ENCODE results near the gene CD180. TPM values are rescaled to one million over a fixed set of nuclear protein-coding genes. Genes with fewer than 3 reads are reported as not detected.

Gene CD180
- total RNA-seq, 1 experiment from 2014 or later = not detected

DNA sequence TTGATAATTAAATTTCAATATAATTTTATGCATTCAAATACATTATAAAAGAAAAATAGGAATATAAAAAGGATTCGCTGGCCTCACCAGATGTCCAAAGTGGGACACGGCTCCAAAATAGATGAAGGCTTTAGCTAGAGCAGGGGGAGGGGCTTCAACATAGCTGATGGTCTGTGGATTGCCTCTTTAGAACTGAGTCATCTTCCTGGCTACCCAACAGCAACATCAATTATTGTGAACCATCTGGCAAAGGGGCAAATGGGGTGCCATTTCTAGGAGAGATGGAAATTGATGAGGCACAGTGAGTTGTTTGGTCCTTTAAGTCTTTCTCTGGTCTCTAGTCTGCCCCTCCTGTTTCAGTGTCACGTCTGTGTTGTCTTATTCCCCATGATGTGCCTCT is 44.2 kb upstream of the CD180 start:
- POLR2A ChIA-PET = no interaction called here
- no TSS peak for BruUV-seq (replicated peaks)
- no peaks in the 10 kb centered on the region for H4K20me1 ChIP-seq (ENCODE audit: insufficient read depth)

More for the DNA sequence above, 44.2 kb upstream of the CD180 start:
- no peaks in the 10 kb centered on the region for H3K36me3 ChIP-seq (ENCODE audit: control insufficient read depth in 1 of 2, insufficient read depth in 2 of 2, low read length in 2 of 2)
- no peak overlapping the region for H3K4me2 ChIP-seq (ENCODE audit: low read length)
- no peaks in the 10 kb centered on the region for H3K27me3 ChIP-seq (ENCODE audit: insufficient read depth, low read length)
- intact Hi-C loops (cut with micrococcal nuclease) = loop anchor here (10.0 kb wide), 2 partner anchors 254 to 1224 kb away; no protein-coding TSS in a partner anchor
- no peaks in the 10 kb centered on the region for H3K9me3 ChIP-seq (ENCODE audit: control insufficient read depth in 1 of 2, insufficient read depth in 1 of 2, low read depth in 1 of 2, low read length in 2 of 2)
- H3K9ac ChIP-seq (ENCODE audit: low read length) = no peak overlapping the region
- no peaks in the 10 kb centered on the region for H3K9me2 ChIP-seq (ENCODE audit: insufficient read depth)
- H2AFZ ChIP-seq (ENCODE audit: low read depth, low read length, poor library complexity, severe bottlenecking) = no peak overlapping the region
- ChIA-PET CTCF (no interaction called here), RAD21 (ENCODE audit: low non-redundant PET in 1 of 2, low total read pairs in 2 of 2, uncharacterized antibody in 2 of 2, unreplicated experiment in 2 of 2) (no interaction called here)
- no peak overlapping the region for H3K4me3 ChIP-seq (replicated peaks in 1 of 2; ENCODE audit: low read depth in 1 of 2, low read length in 2 of 2)
- no peak for TF ChIP-seq EZH2phosphoT487 (IDR thresholded peaks at IDR 0.05; ENCODE audit: borderline replicate concordance)
- TF ChIP-seq ZFX (IDR thresholded peaks at IDR 0.05) = no peak
- no peak for TF ChIP-seq CEBPB (IDR thresholded peaks at IDR 0.05; ENCODE audit: low read depth)
- no peak for TF ChIP-seq SRF (IDR thresholded peaks at IDR 0.05; ENCODE audit: low read depth)
- no peak for TF ChIP-seq SP1 (IDR thresholded peaks at IDR 0.05; ENCODE audit: low read depth)
- TF ChIP-seq, protein P1, sequence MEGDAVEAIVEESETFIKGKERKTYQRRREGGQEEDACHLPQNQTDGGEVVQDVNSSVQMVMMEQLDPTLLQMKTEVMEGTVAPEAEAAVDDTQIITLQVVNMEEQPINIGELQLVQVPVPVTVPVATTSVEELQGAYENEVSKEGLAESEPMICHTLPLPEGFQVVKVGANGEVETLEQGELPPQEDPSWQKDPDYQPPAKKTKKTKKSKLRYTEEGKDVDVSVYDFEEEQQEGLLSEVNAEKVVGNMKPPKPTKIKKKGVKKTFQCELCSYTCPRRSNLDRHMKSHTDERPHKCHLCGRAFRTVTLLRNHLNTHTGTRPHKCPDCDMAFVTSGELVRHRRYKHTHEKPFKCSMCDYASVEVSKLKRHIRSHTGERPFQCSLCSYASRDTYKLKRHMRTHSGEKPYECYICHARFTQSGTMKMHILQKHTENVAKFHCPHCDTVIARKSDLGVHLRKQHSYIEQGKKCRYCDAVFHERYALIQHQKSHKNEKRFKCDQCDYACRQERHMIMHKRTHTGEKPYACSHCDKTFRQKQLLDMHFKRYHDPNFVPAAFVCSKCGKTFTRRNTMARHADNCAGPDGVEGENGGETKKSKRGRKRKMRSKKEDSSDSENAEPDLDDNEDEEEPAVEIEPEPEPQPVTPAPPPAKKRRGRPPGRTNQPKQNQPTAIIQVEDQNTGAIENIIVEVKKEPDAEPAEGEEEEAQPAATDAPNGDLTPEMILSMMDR (IDR thresholded peaks at IDR 0.05 in 2 of 3, conservative IDR thresholded peaks at IDR 0.05 in 1 of 3; ENCODE audit: borderline replicate concordance in 1 of 3, insufficient read depth in 1 of 3, low read depth in 2 of 3, low read length in 2 of 3) = no peak
- no peak for TF ChIP-seq POLR2AphosphoS5 (IDR thresholded peaks at IDR 0.05; ENCODE audit: low read depth, low read length)
- TF ChIP-seq ZNF274 (IDR thresholded peaks at IDR 0.05; ENCODE audit: low read depth, low read length) = no peak
- no peak for TF ChIP-seq POLR2A (IDR thresholded peaks at IDR 0.05; ENCODE audit: borderline replicate concordance, extremely low read depth, insufficient read depth, insufficient read length)
- TF ChIP-seq FOSL1 (IDR thresholded peaks at IDR 0.05; ENCODE audit: low read depth) = no peak
- no peak for TF ChIP-seq SIN3A (IDR thresholded peaks at IDR 0.05; ENCODE audit: low read depth)
- no peak for TF ChIP-seq TCF7L2 (IDR thresholded peaks at IDR 0.05; ENCODE audit: borderline replicate concordance, extremely low read depth, insufficient read depth, insufficient read length)
- TF ChIP-seq, protein P2, sequence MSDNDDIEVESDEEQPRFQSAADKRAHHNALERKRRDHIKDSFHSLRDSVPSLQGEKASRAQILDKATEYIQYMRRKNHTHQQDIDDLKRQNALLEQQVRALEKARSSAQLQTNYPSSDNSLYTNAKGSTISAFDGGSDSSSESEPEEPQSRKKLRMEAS (IDR thresholded peaks at IDR 0.05) = no peak
- TF ChIP-seq ELF1 (IDR thresholded peaks at IDR 0.05; ENCODE audit: borderline replicate concordance, low read depth) = no peak
- no peak for TF ChIP-seq YY1 (IDR thresholded peaks at IDR 0.05; ENCODE audit: extremely low read depth, insufficient replicate concordance, low read depth, low read length)
- TF ChIP-seq, protein P3, sequence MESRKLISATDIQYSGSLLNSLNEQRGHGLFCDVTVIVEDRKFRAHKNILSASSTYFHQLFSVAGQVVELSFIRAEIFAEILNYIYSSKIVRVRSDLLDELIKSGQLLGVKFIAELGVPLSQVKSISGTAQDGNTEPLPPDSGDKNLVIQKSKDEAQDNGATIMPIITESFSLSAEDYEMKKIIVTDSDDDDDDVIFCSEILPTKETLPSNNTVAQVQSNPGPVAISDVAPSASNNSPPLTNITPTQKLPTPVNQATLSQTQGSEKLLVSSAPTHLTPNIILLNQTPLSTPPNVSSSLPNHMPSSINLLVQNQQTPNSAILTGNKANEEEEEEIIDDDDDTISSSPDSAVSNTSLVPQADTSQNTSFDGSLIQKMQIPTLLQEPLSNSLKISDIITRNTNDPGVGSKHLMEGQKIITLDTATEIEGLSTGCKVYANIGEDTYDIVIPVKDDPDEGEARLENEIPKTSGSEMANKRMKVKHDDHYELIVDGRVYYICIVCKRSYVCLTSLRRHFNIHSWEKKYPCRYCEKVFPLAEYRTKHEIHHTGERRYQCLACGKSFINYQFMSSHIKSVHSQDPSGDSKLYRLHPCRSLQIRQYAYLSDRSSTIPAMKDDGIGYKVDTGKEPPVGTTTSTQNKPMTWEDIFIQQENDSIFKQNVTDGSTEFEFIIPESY (IDR thresholded peaks at IDR 0.05; ENCODE audit: extremely low read depth, insufficient replicate concordance, low read length) = no peak
- no peak for TF ChIP-seq EGR1 (IDR thresholded peaks at IDR 0.05; ENCODE audit: low read depth)
- TF ChIP-seq JUND (IDR thresholded peaks at IDR 0.05) = no peak
- no peaks in the 10 kb centered on the region for H3K79me2 ChIP-seq (ENCODE audit: insufficient read depth, low read length)
- ATAC-seq = no peak
- no peaks in the 10 kb centered on the region for H3K4me1 ChIP-seq (ENCODE audit: control insufficient read depth in 1 of 2, insufficient read depth in 2 of 2, low read length in 2 of 2)
- DNase-seq (ENCODE audit: low read depth, low spot score) = no peak
- no peak overlapping the region for H3K27ac ChIP-seq (ENCODE audit: low read depth, low read length)

All from HCT116 (cell line).